HG02870 (cell line): ENCODE data around the gene AFP.

Source experiments
- ATAC-seq: cut with Tn5 transposase; IDR thresholded peaks from one replicate; pipeline ENCODE4 v1.9.1; 2021; ENCODE audit warnings: mild to moderate bottlenecking, moderate library complexity; ENCODE audit not compliant: unreplicated experiment

AFP gene

GRCh38 chr4:73456177-73457022 lies 20.4 kb downstream of the AFP start:
- ATAC-seq: no peak

GRCh38 chr4:73458184-73459047 lies 22.4 kb downstream of the AFP start:
- ATAC-seq: no peak

- no peak for ATAC-seq
Observed at GRCh38 chr4:73459048-73459421, 23.0 kb downstream of the AFP start.

GRCh38 chr4:73460913-73461522 lies 25.0 kb downstream of the AFP start:
- no peak for ATAC-seq

DNA sequence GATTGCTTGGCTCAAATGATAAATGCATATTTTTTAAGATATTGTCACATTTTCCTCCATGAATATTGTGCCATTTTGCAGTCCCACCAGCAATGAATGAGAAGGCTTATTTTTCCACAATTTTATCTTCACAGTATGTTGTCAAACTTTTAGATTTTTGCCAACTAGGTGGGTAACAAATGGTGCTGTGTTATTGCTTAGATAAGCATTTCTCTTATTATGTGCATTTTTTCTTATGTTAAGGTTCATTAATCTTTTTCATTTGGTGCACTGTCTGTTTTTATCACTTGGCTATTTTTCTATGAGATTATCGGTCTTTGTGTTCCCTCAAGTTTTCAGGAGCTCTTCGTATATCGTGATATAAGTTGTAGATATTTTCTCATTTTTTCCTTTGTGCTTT lies 32.1 kb downstream of the AFP start:
- no peak for ATAC-seq

GRCh38 chr4:73470728-73471127 lies 34.7 kb downstream of the AFP start:
- ATAC-seq: no peak

GRCh38 chr4:73477176-73477575 lies 41.2 kb downstream of the AFP start:
- no peak for ATAC-seq

GRCh38 chr4:73479323-73479722 lies 43.3 kb downstream of the AFP start:
- ATAC-seq: no peak

GRCh38 chr4:73481358-73481757 lies 45.3 kb downstream of the AFP start, which contains the start of gene AFM:
TSS of gene AFM (plus strand) at chr4:73481745. CDS start at chr4:73481776, 31 bp downstream.
- ATAC-seq: no peak

- no peak for ATAC-seq
Observed at GRCh38 chr4:73485085-73485484, 49.1 kb downstream of the AFP start.

DNA sequence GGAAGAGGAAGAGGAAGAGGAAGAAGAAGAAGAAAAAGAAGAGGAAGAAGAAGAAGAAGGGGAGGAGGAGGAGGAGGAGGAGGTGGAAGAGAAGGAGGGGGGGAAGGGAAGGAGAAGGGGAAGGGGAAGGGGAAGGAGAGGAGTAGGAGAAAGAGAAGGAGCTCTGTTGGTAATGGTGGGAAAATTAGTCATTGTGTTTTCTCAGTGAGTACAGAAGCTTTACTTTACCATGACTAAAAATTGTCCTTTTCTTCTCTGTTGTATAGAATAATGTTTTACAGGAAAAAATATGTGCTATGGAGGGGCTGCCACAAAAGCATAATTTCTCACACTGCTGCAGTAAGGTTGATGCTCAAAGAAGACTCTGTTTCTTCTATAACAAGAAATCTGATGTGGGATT lies 49.6 kb downstream of the AFP start:
- ATAC-seq: no peak

- ATAC-seq: no peak
Observed at GRCh38 chr4:73486497-73486896, 50.5 kb downstream of the AFP start.

DNA sequence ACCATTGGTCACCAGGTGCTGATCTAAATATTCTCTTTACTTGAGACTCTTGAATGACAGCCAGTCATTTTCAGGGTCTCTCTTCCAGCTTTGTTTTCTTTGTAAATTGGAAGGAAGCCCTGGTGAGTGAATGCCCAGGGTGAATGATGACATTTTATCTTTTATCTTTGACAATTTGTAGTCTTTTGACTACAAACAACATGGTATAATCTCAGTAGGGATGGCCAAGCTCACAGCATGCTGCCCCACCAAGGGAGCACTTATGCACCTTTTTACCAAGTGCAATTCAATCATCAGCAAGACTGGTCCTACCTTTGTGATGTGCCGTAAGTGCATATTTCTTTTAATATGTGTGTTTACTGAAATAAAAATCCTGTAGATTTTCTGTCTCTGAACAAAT lies 51.2 kb downstream of the AFP start:
- ATAC-seq: no peak

DNA sequence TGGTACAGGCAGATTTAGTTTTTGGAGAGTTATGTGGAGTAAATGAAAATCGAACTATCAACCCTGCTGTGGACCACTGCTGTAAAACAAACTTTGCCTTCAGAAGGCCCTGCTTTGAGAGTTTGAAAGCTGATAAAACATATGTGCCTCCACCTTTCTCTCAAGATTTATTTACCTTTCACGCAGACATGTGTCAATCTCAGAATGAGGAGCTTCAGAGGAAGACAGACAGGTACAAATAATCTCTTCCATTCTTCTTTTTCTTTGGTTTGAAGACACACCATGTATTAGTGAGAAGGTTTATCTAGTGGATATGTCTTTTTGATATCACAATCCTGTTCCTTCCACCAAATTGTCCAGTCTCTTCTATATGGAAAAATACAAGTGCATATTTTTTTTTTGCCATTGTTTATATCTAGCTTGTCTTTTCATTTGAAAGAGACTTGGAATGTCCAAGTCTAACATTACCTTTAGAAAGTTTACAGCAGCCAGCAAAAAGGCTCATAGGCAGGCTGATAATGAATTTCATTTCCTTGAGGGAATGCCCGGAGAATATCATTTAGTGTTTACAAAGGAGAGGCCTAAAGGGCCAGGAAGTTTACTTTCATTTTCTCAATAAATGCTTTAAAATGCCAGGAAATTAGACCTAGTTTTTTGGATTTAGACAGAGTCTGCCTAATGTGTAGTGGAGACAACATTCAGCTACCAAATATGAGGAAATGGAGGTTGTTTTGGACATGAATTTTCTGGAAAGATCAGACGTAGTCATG lies 64.2 kb downstream of the AFP start:
- no peak for ATAC-seq

- ATAC-seq: no peak
Observed at GRCh38 chr4:73501664-73502265, 65.7 kb downstream of the AFP start.

- ATAC-seq: no peak
Observed at GRCh38 chr4:73505567-73505966, 69.5 kb downstream of the AFP start.
